ENCODE results near the gene FKBP11.

DNA sequence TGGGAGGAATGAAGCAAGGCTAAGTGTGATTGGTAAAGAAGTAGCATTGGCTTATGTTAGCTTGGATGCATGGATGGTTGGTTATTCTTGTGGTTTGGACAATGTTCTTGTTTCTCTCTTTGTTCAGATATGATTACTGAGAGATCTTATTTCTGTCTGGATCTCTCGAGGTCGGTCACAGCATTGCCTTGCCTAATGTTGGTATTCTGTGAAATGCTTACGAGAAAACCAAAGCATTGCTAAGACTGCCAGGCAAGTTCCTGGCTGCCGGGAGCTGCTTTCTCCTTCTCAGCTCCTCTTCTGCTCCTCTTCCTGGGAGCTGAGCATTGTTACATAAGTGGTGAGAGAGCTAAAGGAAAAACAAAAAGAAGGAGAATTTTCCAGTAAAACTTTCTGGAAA, 52.2 kb downstream of the FKBP11 start:
- TF ChIP-seq, protein P1, sequence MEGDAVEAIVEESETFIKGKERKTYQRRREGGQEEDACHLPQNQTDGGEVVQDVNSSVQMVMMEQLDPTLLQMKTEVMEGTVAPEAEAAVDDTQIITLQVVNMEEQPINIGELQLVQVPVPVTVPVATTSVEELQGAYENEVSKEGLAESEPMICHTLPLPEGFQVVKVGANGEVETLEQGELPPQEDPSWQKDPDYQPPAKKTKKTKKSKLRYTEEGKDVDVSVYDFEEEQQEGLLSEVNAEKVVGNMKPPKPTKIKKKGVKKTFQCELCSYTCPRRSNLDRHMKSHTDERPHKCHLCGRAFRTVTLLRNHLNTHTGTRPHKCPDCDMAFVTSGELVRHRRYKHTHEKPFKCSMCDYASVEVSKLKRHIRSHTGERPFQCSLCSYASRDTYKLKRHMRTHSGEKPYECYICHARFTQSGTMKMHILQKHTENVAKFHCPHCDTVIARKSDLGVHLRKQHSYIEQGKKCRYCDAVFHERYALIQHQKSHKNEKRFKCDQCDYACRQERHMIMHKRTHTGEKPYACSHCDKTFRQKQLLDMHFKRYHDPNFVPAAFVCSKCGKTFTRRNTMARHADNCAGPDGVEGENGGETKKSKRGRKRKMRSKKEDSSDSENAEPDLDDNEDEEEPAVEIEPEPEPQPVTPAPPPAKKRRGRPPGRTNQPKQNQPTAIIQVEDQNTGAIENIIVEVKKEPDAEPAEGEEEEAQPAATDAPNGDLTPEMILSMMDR (IDR thresholded peaks at IDR 0.05): no peak
- TF ChIP-seq EP300 (IDR thresholded peaks at IDR 0.05): no peak
- no peak for TF ChIP-seq POLR2A (IDR thresholded peaks at IDR 0.05)
